ENCODE data around the gene CALHM4.

GRCh38 chr6:116533233-116533957 lies 20.2 kb upstream of the CALHM4 start:
- TF ChIP-seq CTCF (IDR thresholded peaks at IDR 0.05 in 4 of 5, conservative IDR thresholded peaks at IDR 0.05 in 1 of 5) (no peak), POLR2A (IDR thresholded peaks at IDR 0.05) (no peak)

Measured in gastrocnemius medialis (tissue), 4 donors.